CD4-positive, alpha-beta T cell treated with Interleukin-15 for 4 hours (primary cell): ENCODE results near the gene GYPC.
A peak's percentile ranks its signal among the peaks of the same experiment; 100 is the strongest.

Experiments
- DNase-seq: peaks from one replicate; pipeline ENCODE4 v3.0.0-alpha.2; 2020; ENCODE audit warnings: low spot score

Gene GYPC

GRCh38 chr2:126650994-126651393 lies 5.0 kb upstream of the GYPC start:
- DNase-seq = no peak

DNA sequence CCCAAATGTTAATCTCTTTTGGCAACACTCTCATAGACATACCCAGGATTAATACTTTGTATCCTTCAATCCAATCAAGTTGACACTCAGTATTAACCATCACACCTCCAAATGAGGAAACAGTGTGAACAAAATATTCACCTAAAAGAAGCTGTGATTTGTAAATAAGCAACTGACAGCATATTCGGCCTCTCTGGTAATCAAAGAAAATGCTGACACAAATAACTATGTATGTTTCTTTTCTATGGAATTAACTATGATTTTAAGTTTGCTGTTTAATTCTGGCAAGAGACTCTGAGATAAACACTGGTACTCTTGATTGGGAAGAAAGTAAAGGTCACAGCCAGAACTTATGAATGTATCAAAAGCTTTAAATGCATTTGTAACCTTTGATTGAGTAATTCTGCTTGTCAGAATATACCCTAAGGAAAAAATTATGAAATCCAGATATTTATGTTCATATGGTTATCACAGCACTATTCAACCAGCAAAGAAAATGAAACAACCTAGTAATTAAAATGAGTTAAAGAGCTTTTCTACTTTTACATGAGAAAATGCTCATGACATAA lies 3.6 kb upstream of the GYPC start:
- no peak for DNase-seq

- DNase-seq = no peak
Observed at GRCh38 chr2:126653109-126653508, 2.8 kb upstream of the GYPC start.

DNA sequence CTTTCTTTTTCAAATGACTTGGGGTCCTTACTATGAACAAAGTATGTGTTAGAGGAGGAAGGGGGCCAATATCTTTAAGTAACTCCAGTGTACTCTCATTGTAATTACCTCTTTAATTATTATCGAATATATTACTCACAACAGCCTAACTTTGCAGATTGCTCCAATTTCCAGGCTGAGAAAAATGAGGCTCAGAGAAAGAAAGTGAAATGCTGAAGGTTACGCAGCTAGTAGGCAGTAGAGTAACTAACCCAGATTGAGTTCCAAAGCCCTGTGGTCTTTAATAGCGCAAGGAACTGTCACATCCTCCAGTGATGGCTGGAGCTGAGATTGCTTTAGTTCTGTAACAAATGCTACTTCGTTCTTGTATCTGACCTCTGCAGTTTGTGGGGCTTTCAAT lies 2.2 kb upstream of the GYPC start:
- DNase-seq = no peak

- no peak for DNase-seq
Observed at GRCh38 chr2:126655051-126655450, 907 bp upstream of the GYPC start.

GRCh38 chr2:126656431-126657147 lies 631 bp downstream of the GYPC start:
- no peak for DNase-seq

- no peak for DNase-seq
Observed at GRCh38 chr2:126657148-126657635, 1.2 kb downstream of the GYPC start.

DNA sequence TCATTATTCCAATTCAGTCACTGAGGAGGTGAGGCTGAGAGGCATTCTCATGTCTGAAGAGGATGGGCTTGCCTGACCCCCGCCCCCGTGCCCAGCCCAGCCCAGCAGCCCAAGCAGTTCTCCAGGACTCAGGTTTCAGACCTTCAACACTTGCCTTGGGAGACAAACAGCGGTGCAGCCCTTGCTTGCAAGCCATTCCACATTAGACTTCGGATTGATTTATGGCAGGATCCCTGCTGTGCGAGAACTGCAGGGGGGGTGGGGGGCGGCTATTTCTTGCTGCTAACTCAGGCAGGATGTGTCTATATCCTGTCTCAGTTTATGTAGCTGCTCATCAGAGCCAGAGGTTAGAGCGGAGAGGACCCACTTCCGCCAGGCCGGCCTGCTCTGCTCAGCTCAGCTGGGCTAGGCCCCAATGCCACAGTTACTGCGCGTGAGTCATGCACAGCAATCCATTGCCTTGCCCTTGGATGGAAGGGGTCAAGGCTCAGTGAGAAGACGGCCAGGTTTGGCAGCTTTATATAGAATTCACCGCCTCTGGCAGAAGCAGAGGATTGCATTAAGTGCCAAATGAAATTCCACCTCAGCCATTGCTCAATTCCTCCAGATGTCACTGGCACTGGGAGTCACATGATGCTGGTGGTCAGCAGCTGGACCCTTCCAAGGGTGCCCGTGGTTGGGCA lies 1.8 kb downstream of the GYPC start:
- peak; percentile 69 for DNase-seq

DNA sequence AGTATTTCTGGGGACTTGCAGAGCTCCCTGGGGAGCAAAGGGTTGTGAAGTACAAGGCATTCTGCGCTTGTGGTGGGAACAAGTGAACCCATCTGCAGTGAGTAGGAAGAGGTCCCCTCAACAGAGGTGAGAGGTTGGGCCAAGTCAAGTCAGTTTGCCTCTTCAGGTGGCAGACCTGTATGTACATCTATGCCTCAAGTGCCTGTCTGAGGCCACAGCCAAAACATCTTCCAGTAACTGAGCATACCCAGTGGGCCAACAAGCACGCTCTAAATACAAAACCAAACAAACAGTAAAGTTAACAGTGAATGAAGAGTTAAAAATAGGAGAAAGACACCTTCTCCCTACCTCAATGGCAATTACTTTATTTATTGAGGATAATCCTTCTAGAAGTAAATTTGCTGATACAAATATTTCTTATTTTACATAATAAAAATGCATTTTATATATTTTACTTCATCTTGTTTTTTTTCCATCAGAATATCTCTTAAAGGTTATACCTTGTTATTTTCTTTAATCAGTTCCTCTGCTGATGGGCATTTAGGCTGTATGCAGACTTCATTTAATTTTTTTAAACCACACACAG lies 2.5 kb downstream of the GYPC start:
- no peak for DNase-seq

DNA sequence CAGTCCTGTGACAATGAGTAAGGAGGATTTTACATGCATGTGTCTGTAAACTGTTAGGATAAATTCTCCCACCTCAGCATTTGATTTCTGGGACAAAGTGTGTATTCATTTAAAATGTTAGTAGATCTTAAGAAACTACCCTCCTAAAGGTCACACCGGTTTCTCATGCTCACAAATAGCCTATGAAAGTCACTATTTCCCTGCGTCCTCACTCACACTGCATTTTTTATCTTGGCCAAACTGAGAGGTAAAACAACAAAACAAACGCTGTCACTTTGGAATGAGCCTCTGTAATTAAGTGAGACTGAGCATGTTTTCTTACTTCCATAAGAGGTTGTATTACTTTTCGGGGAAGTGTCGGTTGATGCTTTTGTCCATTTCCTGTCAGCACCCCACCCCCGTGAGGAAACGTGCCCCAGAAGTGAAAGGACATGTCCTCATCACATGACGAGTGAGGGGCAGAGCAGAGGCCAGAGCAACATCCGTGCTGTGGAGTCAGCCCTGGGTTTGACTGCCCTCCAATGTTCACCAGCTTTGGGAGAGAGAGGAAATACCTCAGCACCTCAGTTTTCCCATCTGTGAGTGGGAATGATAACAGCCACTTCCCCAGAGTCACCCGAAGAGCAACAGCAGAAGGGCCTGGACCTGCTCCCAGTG lies 3.1 kb downstream of the GYPC start:
- DNase-seq = peak; percentile 53

GRCh38 chr2:126659562-126660467 lies 3.9 kb downstream of the GYPC start:
- no peak for DNase-seq

GRCh38 chr2:126660971-126661370 lies 5.0 kb downstream of the GYPC start:
- no peak for DNase-seq

DNA sequence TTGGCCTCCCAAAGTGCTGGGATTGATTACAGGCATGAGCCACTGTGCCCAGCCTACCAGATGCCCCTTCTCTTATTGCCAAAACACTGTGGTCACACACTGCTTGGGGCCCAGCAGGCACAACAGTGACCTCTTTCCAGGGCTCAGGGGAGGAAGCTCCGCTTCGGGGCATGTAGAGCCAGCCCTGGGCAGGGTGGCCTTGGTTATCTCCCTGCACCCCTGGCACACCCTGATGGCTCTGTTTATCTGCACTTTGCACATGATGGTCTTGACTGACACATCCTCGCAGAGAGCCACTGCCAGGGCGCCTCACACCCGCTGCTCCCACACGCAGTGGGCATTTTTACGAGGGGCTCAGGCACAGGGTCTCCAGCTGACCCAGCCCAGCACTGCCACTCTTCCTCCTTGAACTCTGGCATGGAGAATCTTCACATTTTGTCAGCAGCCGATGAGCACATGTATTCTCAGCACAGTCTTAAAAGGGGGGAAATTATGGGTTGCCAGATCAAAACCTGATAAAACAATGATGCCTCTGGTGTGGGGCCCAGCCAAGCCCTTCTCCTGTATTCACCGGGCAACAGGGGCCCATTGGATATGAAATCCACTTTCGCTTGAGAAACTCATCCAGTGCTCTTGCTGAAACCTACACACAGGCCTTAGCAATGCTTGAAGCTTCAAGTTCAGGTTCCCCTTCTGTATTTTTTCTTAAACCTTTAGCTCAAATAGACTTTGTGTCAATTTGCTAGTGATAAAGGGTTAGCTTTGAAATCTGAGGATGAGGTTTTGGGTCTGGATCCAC lies 5.9 kb downstream of the GYPC start:
- DNase-seq = no peak

GRCh38 chr2:126662621-126663020 lies 6.7 kb downstream of the GYPC start:
- DNase-seq = no peak

DNA sequence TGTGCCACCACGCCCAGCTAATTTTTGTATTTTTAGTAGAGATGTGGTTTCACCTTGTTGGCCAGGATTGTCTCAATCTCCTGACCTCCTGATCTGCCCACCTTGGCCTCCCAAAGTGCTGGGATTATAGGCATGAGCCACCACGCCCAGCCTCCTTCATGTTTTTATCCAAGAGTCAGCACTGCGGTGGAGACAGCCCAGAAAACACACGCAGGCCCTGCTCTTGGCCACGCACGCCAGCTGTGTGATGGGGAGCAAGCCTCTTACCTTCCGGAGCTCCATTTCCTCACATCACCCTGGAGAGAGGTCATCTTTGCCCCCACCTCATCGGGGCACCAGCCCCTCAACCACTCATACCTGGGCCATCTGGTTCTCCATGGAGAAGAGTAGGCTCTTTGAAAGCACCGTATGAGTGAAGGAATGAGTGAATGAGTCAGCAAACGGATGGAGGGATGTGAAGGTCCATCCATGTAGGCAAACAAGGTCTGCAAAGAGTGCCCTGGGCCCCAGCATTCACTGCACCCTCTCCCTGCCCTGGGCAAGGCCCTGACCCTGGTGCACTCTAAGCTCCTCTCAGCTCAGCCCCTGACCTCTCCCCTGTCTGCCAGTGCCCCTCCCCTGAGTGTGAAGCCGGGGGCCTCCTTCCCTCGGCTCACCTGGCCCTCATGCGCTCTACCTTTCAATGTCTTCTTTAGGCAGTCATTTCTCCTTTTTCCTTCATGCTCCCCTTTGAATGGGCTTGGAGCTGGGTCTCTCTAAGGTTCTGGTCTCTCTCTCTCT lies 7.4 kb downstream of the GYPC start:
- no peak for DNase-seq

DNA sequence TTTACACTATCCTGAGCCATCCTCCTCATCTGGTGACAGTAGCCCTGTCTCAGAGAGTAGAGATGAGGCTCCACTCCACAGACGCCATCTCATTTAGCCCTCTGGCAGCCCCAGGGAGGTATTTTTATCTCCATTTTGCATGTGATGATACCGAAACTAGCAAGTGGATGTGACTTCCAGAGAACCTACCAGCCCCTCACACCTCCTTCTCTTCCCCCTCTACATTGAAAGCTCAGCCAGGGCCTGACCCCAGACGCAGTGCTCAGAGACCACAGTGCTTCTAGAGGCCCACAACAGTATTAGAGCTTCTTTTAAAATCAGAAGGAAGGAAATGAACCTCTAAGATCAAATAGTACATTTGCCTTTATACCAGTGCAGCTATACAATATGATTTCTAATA lies 8.3 kb downstream of the GYPC start:
- peak; percentile 34 for DNase-seq

- no peak for DNase-seq
Observed at GRCh38 chr2:126664639-126665038, 8.7 kb downstream of the GYPC start.

GRCh38 chr2:126665483-126665882 lies 9.5 kb downstream of the GYPC start:
- DNase-seq = no peak

DNA sequence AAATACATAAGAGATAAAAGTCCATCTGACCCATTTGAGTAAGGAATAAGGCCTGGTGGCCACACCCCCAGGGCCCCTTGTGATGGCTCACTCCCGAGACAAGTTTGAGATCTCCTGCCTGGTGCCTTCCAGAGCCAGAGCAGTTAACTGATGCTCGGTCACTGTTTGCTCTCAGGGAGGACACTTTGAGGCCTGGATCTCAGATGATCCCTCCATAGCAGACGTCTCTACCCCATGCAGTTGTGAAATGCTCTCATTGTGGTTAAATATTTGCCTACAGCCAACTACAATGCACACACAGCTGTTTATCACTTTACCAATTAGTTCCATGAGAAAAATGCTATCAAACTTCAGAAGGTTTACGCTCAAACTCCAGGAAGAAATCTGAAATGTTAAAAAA lies 12.3 kb downstream of the GYPC start:
- DNase-seq = no peak

GRCh38 chr2:126669772-126670171 lies 13.8 kb downstream of the GYPC start:
- DNase-seq = no peak
